ENCODE results near the gene LIPT2. TPM values are rescaled to one million over a fixed set of nuclear protein-coding genes. Genes with fewer than 3 reads are reported as not detected.

The LIPT2 gene
- total and polyA plus RNA-seq, 3 donors from 2014 or later, result 25.0 to 43.1 (median 32.6) TPM

Small RNA genes lying within 50 kb of the gene (small RNA-seq; reads per million reads assigned to genes)
- gene CYCSP27, result 0 reads per million in 2 donors

Other genes with a start within 250 kb of the LIPT2 start
- 1 to 10 TPM; 4.8 to 4.9 TPM for gene P4HA3, start 182.1 kb downstream of the LIPT2 start, total RNA-seq
- 8.1 TPM for gene P4HA3, start 182.1 kb downstream of the LIPT2 start, polyA plus RNA-seq (ENCODE audit: insufficient read depth, low read depth, low replicate concordance)
- 1 to 10 TPM; 1.8 to 2.0 TPM for gene PGM2L1, start 95.3 kb downstream of the LIPT2 start, total RNA-seq
- 2.4 TPM for gene PGM2L1, start 95.3 kb downstream of the LIPT2 start, polyA plus RNA-seq (ENCODE audit: insufficient read depth, low read depth, low replicate concordance)
- 1 to 10 TPM; 4.0 to 4.1 TPM for gene KCNE3, start 26.2 kb downstream of the LIPT2 start, total RNA-seq
- gene KCNE3, start 26.2 kb downstream of the LIPT2 start, polyA plus RNA-seq (ENCODE audit: insufficient read depth, low read depth, low replicate concordance), result 3.3 TPM
- 10 to 100 TPM; 25.2 to 32.9 TPM for gene POLD3, start 98.9 kb upstream of the LIPT2 start, total RNA-seq
- 36.3 TPM for gene POLD3, start 98.9 kb upstream of the LIPT2 start, polyA plus RNA-seq (ENCODE audit: insufficient read depth, low read depth, low replicate concordance)
- 1 to 10 TPM; 3.5 to 5.3 TPM for gene CHRDL2, start 237.7 kb upstream of the LIPT2 start, total RNA-seq
- 12.0 TPM for gene CHRDL2, start 237.7 kb upstream of the LIPT2 start, polyA plus RNA-seq (ENCODE audit: insufficient read depth, low read depth, low replicate concordance)